ENCODE data around the gene AKAP9.

- TF ChIP-seq, protein P1, sequence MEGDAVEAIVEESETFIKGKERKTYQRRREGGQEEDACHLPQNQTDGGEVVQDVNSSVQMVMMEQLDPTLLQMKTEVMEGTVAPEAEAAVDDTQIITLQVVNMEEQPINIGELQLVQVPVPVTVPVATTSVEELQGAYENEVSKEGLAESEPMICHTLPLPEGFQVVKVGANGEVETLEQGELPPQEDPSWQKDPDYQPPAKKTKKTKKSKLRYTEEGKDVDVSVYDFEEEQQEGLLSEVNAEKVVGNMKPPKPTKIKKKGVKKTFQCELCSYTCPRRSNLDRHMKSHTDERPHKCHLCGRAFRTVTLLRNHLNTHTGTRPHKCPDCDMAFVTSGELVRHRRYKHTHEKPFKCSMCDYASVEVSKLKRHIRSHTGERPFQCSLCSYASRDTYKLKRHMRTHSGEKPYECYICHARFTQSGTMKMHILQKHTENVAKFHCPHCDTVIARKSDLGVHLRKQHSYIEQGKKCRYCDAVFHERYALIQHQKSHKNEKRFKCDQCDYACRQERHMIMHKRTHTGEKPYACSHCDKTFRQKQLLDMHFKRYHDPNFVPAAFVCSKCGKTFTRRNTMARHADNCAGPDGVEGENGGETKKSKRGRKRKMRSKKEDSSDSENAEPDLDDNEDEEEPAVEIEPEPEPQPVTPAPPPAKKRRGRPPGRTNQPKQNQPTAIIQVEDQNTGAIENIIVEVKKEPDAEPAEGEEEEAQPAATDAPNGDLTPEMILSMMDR (IDR thresholded peaks at IDR 0.05; ENCODE audit: low read depth, low read length, poor library complexity, severe bottlenecking) = no peak
- TF ChIP-seq EZH2phosphoT487 (IDR thresholded peaks at IDR 0.05; ENCODE audit: borderline replicate concordance, low read length) = no peak
These were observed 118.2 kb downstream of the AKAP9 start for GRCh38 chr7:92058899-92059298.
